ENCODE results near the gene ARL3.

The ARL3 gene

GRCh38 chr10:102641880-102642735, 72.1 kb downstream of the ARL3 start:
- DNase-seq (ENCODE audit: low read depth, low spot score), result peak; percentile 98

GRCh38 chr10:102641402-102641801, 72.8 kb downstream of the ARL3 start:
- no peak for DNase-seq (ENCODE audit: low read depth, low spot score)

- DNase-seq (ENCODE audit: low read depth, low spot score), result peak; percentile 66
These were observed 74.7 kb downstream of the ARL3 start for GRCh38 chr10:102639537-102639936.

GRCh38 chr10:102635377-102635776, 78.8 kb downstream of the ARL3 start:
- no peak for DNase-seq (ENCODE audit: low read depth, low spot score)

GRCh38 chr10:102634686-102635085, 79.5 kb downstream of the ARL3 start:
- no peak for DNase-seq (ENCODE audit: low read depth, low spot score)

- no peak for DNase-seq (ENCODE audit: low read depth, low spot score)
These were observed 80.3 kb downstream of the ARL3 start for GRCh38 chr10:102633848-102634247.

GRCh38 chr10:102633287-102633686, 80.9 kb downstream of the ARL3 start:
- no peak for DNase-seq (ENCODE audit: low read depth, low spot score)

- DNase-seq (ENCODE audit: low read depth, low spot score), result no peak
These were observed 81.6 kb downstream of the ARL3 start for GRCh38 chr10:102632394-102633111.

GRCh38 chr10:102631525-102632393, 82.4 kb downstream of the ARL3 start:
- DNase-seq (ENCODE audit: low read depth, low spot score), result no peak

GRCh38 chr10:102630663-102631062, 83.5 kb downstream of the ARL3 start:
- no peak for DNase-seq (ENCODE audit: low read depth, low spot score)

- peak; percentile 93 for DNase-seq (ENCODE audit: low read depth, low spot score)
These were observed 84.3 kb downstream of the ARL3 start for GRCh38 chr10:102629661-102630614.

- DNase-seq (ENCODE audit: low read depth, low spot score), result peak; percentile 75
These were observed 85.7 kb downstream of the ARL3 start for GRCh38 chr10:102628451-102628911.

- DNase-seq (ENCODE audit: low read depth, low spot score), result no peak
These were observed 86.4 kb downstream of the ARL3 start for GRCh38 chr10:102627736-102628293.

- DNase-seq (ENCODE audit: low read depth, low spot score), result peak; percentile 80
These were observed 86.9 kb downstream of the ARL3 start for GRCh38 chr10:102627291-102627735.

GRCh38 chr10:102626026-102626685, 88.0 kb downstream of the ARL3 start:
- no peak for DNase-seq (ENCODE audit: low read depth, low spot score)

GRCh38 chr10:102624751-102625645, 89.2 kb downstream of the ARL3 start:
- DNase-seq (ENCODE audit: low read depth, low spot score), result no peak

- DNase-seq (ENCODE audit: low read depth, low spot score), result no peak
These were observed 90.1 kb downstream of the ARL3 start for GRCh38 chr10:102624094-102624493.

Measured in ELF-1 (cell line).